ENCODE results near the gene PCDH20. TPM values are rescaled to one million over a fixed set of nuclear protein-coding genes. Genes with fewer than 3 reads are reported as not detected.

The PCDH20 gene
- total RNA-seq, 1 experiment from 2014 or later: 2.1 TPM

DNA sequence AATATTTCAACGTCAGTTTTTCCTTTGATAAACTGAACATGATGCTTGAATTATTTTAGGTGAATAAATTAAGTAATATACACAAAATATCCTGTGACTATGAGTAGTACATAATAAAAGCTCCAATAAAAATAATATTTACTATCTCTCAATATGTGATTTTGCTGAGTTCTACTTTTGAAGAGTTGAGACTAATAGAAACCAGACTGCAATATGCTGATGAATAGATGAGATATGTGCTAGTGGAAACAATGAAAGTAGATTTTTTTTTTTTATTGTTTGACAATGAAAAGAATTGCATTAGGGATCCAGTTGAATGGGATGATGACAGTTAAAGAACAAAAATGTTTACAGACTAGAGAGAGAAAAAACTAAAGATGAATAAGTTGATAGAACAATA is 16.4 kb upstream of the PCDH20 start:
- no peak for DNase-seq (ENCODE audit: low spot score)
- TF ChIP-seq, protein P1, sequence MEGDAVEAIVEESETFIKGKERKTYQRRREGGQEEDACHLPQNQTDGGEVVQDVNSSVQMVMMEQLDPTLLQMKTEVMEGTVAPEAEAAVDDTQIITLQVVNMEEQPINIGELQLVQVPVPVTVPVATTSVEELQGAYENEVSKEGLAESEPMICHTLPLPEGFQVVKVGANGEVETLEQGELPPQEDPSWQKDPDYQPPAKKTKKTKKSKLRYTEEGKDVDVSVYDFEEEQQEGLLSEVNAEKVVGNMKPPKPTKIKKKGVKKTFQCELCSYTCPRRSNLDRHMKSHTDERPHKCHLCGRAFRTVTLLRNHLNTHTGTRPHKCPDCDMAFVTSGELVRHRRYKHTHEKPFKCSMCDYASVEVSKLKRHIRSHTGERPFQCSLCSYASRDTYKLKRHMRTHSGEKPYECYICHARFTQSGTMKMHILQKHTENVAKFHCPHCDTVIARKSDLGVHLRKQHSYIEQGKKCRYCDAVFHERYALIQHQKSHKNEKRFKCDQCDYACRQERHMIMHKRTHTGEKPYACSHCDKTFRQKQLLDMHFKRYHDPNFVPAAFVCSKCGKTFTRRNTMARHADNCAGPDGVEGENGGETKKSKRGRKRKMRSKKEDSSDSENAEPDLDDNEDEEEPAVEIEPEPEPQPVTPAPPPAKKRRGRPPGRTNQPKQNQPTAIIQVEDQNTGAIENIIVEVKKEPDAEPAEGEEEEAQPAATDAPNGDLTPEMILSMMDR (conservative IDR thresholded peaks at IDR 0.05; ENCODE audit: low read depth, low read length): no peak
- TF ChIP-seq EZH2 (IDR thresholded peaks at IDR 0.05; ENCODE audit: borderline replicate concordance, low read depth, low read length, poor library complexity, severe bottlenecking): no peak
- Histone ChIP-seq H3K27me3 (replicated peaks; ENCODE audit: insufficient read depth, low read depth, low read length, poor library complexity) (no peaks in the 10 kb centered on the region), H3K4me3 (ENCODE audit: low read depth, low read length, poor library complexity, severe bottlenecking) (no peak overlapping the region), H3K27ac (ENCODE audit: low read depth, low read length, poor library complexity, severe bottlenecking) (no peak overlapping the region), H3K9me3 (ENCODE audit: low read depth, low read length, poor library complexity, severe bottlenecking) (no peaks in the 10 kb centered on the region), H3K4me1 (ENCODE audit: insufficient read depth, low read length, poor library complexity, severe bottlenecking) (no peaks in the 10 kb centered on the region), H3K36me3 (ENCODE audit: insufficient read depth, low read length, poor library complexity, severe bottlenecking) (no peaks in the 10 kb centered on the region)
- POLR2A ChIA-PET (ENCODE audit: low non-redundant PET): no interaction called here
- BruUV-seq (replicated peaks): no TSS peak
- CTCF ChIA-PET: no interaction called here
- intact Hi-C loops (cut with micrococcal nuclease; ENCODE audit: unreplicated experiment): no loop called here

DNA sequence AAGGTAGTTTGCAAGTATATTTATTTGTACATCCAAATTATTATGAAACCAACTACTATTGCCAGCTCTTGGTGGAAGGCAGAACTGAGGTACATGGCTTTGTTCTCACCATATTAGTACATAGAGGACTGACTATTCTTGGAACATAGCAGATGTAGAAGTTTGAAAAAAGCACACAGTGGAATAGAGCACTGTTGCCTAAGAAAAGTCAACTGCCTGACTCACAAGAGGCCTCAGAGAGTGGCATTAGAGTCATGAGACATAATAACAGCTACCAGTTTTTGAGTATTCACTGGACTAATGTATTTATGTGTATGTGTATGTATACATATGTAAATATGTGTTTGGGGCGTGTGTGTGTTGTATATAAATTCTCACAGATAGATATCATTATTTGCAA is 8.3 kb upstream of the PCDH20 start:
- TF ChIP-seq, protein P1 (conservative IDR thresholded peaks at IDR 0.05; ENCODE audit: low read depth, low read length): no peak
- TF ChIP-seq EZH2 (IDR thresholded peaks at IDR 0.05; ENCODE audit: borderline replicate concordance, low read depth, low read length, poor library complexity, severe bottlenecking): no peak
- ChIA-PET POLR2A (ENCODE audit: low non-redundant PET) (no interaction called here), CTCF (no interaction called here)
- Histone ChIP-seq H3K27ac (ENCODE audit: low read depth, low read length, poor library complexity, severe bottlenecking) (no peak overlapping the region), H3K9me3 (ENCODE audit: low read depth, low read length, poor library complexity, severe bottlenecking) (no peaks in the 10 kb centered on the region), H3K4me3 (ENCODE audit: low read depth, low read length, poor library complexity, severe bottlenecking) (no peak overlapping the region), H3K27me3 (replicated peaks; ENCODE audit: insufficient read depth, low read depth, low read length, poor library complexity) (no peaks in the 10 kb centered on the region), H3K36me3 (ENCODE audit: insufficient read depth, low read length, poor library complexity, severe bottlenecking) (no peaks in the 10 kb centered on the region), H3K4me1 (ENCODE audit: insufficient read depth, low read length, poor library complexity, severe bottlenecking) (no peaks in the 10 kb centered on the region)
- intact Hi-C loops (cut with micrococcal nuclease; ENCODE audit: unreplicated experiment): no loop called here
- no peak for DNase-seq (ENCODE audit: low spot score)
- BruUV-seq (replicated peaks): no TSS peak

DNA sequence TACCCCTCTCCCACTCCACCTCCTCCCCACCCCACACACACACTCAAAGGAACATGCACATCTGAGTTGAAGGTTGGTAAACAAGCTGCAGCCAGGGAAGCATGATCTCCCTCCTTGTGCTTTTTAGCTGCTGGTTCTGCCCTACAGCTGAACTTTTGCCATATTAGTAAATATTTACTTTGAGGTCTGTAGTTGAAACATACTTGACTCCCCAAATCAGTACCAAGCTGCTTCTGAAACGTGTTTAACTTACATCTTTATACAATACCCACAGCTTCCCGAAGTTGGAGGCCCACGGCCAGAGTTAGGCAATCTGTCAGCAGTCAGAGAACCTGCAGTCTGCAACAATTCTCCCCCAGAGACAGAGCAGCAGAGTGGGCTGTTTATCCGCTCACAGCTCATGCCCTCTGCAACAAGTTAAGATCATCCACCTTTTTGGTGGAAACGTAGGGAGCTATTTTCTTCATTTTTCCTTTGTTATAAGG is 1.5 kb upstream of the PCDH20 start:
- POLR2A ChIA-PET (ENCODE audit: low non-redundant PET): no interaction called here
- Histone ChIP-seq H3K9me3 (ENCODE audit: low read depth, low read length, poor library complexity, severe bottlenecking) (no peaks in the 10 kb centered on the region), H3K4me3 (ENCODE audit: low read depth, low read length, poor library complexity, severe bottlenecking) (no peak overlapping the region), H3K4me1 (ENCODE audit: insufficient read depth, low read length, poor library complexity, severe bottlenecking) (peaks cover 13% of the 10 kb centered on the region), H3K36me3 (ENCODE audit: insufficient read depth, low read length, poor library complexity, severe bottlenecking) (no peaks in the 10 kb centered on the region), H3K27me3 (replicated peaks; ENCODE audit: insufficient read depth, low read depth, low read length, poor library complexity) (no peaks in the 10 kb centered on the region), H3K27ac (ENCODE audit: low read depth, low read length, poor library complexity, severe bottlenecking) (no peak overlapping the region)
- TF ChIP-seq, protein P1 (conservative IDR thresholded peaks at IDR 0.05; ENCODE audit: low read depth, low read length): no peak
- no peak for TF ChIP-seq EZH2 (IDR thresholded peaks at IDR 0.05; ENCODE audit: borderline replicate concordance, low read depth, low read length, poor library complexity, severe bottlenecking)
- intact Hi-C loops (cut with micrococcal nuclease; ENCODE audit: unreplicated experiment): loop anchor here (5.0 to 10.0 kb wide), 3 partner anchors 535 to 942 kb away; no protein-coding TSS in a partner anchor
- CTCF ChIA-PET: no interaction called here
- BruUV-seq (replicated peaks): no TSS peak
- no peak for DNase-seq (ENCODE audit: low spot score)

All from A673 (cell line).